ENCODE measurements around the gene GPS1. TPM values are rescaled to one million over a fixed set of nuclear protein-coding genes. Genes with fewer than 3 reads are reported as not detected.
A peak's percentile ranks its signal among the peaks of the same experiment; 100 is the strongest.

GPS1 gene
- total RNA-seq, 1 donor from 2014 or later = 80.3 TPM

DNA sequence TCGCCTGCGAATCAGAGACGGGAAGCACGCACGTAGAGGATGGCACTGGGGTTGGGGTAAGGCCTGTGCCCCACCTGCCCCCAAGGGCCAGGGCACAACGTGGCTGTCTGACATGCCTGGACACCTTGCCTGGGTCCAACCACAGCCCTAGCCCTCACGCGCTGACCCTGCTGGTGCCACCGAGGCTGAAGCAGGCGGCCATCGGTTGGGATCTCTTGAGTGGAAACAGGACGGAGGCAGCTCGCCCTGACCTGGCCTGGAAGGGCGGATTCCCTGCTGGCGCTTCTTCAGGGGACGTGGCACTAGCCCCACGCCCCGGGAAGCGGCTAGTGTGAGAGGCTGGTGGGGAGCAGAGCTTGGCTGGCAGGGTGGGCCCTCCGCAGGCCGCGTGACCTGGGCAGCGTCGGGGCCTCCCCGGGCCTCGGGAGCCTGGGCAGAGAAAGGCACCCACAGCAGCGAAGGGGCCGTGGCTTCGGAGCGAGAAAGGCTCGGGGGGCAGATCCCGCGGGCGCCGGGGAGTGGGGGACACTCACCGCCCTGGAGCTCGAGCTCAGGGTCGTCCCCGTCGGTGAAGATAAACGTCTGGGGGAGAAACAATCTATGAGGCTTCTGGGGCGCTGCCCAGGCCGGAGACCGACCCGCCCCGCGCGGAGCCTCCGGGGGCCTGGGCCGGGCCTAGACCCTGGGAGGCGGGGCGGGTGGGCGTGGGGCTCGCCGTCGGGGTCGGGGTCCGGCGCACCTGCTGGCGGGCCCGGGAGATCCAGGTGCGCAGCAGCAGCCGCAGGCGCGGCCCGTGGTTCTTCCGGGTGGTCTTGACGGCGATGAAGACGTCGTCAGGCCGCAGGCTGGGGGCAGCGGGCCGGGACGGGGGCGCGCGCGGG is 697 bp upstream of the GPS1 start:
- Histone ChIP-seq H3K27me3 (no peaks in the 10 kb centered on the region), H3K27ac (peak overlapping the region; percentile 74), H3K9me3 (no peaks in the 10 kb centered on the region), H3K4me1 (peaks cover 39% of the 10 kb centered on the region), H3K36me3 (peaks cover 0 to 50% of the 10 kb centered on the region in 2 donors), H3K4me3 (peak overlapping the region; percentile 72 to 97)
- intact Hi-C loops (cut with DNase I) = no loop called here
- no peak for TF ChIP-seq POLR2AphosphoS5 (IDR thresholded peaks at IDR 0.05; ENCODE audit: insufficient read depth in 1 of 2, low read depth in 1 of 2)
- TF ChIP-seq, protein P1, sequence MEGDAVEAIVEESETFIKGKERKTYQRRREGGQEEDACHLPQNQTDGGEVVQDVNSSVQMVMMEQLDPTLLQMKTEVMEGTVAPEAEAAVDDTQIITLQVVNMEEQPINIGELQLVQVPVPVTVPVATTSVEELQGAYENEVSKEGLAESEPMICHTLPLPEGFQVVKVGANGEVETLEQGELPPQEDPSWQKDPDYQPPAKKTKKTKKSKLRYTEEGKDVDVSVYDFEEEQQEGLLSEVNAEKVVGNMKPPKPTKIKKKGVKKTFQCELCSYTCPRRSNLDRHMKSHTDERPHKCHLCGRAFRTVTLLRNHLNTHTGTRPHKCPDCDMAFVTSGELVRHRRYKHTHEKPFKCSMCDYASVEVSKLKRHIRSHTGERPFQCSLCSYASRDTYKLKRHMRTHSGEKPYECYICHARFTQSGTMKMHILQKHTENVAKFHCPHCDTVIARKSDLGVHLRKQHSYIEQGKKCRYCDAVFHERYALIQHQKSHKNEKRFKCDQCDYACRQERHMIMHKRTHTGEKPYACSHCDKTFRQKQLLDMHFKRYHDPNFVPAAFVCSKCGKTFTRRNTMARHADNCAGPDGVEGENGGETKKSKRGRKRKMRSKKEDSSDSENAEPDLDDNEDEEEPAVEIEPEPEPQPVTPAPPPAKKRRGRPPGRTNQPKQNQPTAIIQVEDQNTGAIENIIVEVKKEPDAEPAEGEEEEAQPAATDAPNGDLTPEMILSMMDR (IDR thresholded peaks at IDR 0.05) = no peak
- TF ChIP-seq POLR2A (IDR thresholded peaks at IDR 0.05) = no peak
- DNase-seq (ENCODE audit: extremely low spot score in 2 of 2) = no peak

DNA sequence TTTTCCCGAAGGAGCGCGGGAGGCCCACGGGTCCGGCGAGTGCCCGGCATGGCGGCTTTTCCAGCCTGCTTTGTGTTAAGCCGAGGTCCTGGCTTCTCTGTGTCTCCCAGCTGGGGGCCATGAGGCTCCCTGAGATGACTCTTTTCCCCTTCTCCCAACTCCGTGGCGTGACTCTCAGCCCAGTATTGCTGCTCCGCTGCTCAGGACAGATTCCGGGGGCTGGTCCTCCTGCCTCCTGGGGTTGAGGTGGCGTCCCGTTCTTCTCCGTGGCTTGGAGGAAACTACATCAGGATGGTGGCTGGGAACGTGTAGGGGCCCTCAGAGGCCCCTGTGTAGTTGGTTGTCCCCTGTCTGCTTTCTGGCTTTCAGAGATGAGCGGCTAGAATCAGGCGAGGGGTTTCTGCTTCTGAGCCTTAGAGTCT is 951 bp downstream of the GPS1 start:
- Histone ChIP-seq H3K4me1 (peaks cover 39% of the 10 kb centered on the region), H3K4me3 (peak overlapping the region; percentile 72 to 97), H3K9me3 (no peaks in the 10 kb centered on the region), H3K36me3 (peaks cover 0 to 57% of the 10 kb centered on the region in 2 donors), H3K27me3 (no peaks in the 10 kb centered on the region), H3K27ac (peak overlapping the region; percentile 38)
- no peak for DNase-seq (ENCODE audit: extremely low spot score in 2 of 2)
- intact Hi-C loops (cut with DNase I) = no loop called here
- TF ChIP-seq POLR2AphosphoS5 (IDR thresholded peaks at IDR 0.05; ENCODE audit: insufficient read depth in 1 of 2, low read depth in 1 of 2) (no peak), POLR2A (IDR thresholded peaks at IDR 0.05) (no peak)
- TF ChIP-seq, protein P1 (IDR thresholded peaks at IDR 0.05) = no peak

DNA sequence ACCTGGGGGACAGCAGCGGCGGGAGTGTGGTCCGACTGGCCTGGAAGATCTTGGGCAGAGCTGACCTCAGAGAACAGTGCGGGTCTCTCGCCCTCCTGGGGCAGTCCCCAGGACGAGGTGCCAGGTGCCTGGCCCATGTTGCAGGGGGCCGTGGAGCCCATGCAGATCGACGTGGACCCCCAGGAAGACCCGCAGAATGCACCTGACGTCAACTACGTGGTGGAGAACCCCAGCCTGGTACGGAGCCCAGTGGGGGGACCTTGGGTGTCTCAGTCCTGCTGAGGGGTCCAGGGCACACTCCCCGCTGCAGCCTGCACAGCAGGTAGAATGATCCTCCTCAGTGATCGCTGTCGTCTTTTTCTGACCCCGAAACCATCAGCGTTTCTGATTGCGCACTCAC is 1.4 kb downstream of the GPS1 start:
- peaks cover 0 to 57% of the 10 kb centered on the region in 2 donors for H3K36me3 ChIP-seq
- H3K27me3 ChIP-seq = no peaks in the 10 kb centered on the region
- H3K4me3 ChIP-seq = peak overlapping the region in 1 of 2 donors; percentile 72
- no peaks in the 10 kb centered on the region for H3K9me3 ChIP-seq
- no peak for TF ChIP-seq POLR2A (IDR thresholded peaks at IDR 0.05)
- TF ChIP-seq POLR2AphosphoS5 (IDR thresholded peaks at IDR 0.05; ENCODE audit: insufficient read depth in 1 of 2, low read depth in 1 of 2) = no peak
- TF ChIP-seq, protein P1 (IDR thresholded peaks at IDR 0.05) = no peak
- peaks cover 39% of the 10 kb centered on the region for H3K4me1 ChIP-seq
- intact Hi-C loops (cut with DNase I) = no loop called here
- DNase-seq (ENCODE audit: extremely low spot score in 2 of 2) = no peak
- H3K27ac ChIP-seq = no peak overlapping the region

DNA sequence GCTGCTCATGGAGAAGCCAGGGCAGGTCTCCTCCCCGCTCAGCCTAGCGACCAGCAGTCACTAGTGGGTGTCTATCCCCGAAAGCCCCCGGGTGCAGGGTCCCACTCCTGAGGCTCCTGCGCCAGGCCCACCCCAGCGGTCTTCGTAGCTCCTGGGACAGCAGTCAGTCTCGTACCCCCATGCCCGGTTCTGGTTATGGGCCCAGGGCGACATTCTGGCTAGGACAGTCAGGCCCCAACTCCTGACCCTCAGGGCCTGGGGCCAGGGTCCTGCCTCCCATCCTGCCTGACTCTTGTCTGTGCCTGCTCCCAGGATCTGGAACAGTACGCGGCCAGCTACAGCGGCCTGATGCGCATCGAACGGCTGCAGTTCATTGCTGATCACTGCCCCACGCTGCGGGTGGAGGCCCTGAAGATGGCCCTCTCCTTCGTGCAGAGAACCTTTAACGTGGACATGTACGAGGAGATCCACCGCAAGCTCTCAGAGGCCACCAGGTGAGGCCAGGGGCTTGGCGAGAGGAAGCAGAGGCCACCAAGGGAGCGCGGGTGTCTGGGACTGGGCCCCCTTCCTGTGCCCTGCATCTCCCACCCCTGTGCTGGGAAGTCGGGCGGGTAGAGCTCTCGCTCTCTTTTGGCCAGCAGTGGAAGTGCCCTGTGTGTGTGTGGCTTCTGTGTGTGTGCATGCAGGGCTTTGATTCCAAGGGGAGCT is 2.0 kb downstream of the GPS1 start:
- Histone ChIP-seq H3K27ac (no peak overlapping the region), H3K27me3 (no peaks in the 10 kb centered on the region), H3K36me3 (peaks cover 0 to 55% of the 10 kb centered on the region in 2 donors), H3K4me3 (no peak overlapping the region), H3K4me1 (peaks cover 39% of the 10 kb centered on the region), H3K9me3 (no peaks in the 10 kb centered on the region)
- no peak for DNase-seq (ENCODE audit: extremely low spot score in 2 of 2)
- intact Hi-C loops (cut with DNase I) = no loop called here
- TF ChIP-seq, protein P1 (IDR thresholded peaks at IDR 0.05) = no peak
- TF ChIP-seq POLR2AphosphoS5 (IDR thresholded peaks at IDR 0.05; ENCODE audit: insufficient read depth in 1 of 2, low read depth in 1 of 2) (no peak), POLR2A (IDR thresholded peaks at IDR 0.05) (no peak)

All from vagina (tissue), 2 donors.